ENCODE data around the gene DMD.

Gene DMD

GRCh38 chrX:33014949-33015348 is 196.4 kb downstream of the DMD start:
- DNase-seq = no peak

GRCh38 chrX:33014086-33014485 is 197.3 kb downstream of the DMD start:
- no peak for DNase-seq

DNA sequence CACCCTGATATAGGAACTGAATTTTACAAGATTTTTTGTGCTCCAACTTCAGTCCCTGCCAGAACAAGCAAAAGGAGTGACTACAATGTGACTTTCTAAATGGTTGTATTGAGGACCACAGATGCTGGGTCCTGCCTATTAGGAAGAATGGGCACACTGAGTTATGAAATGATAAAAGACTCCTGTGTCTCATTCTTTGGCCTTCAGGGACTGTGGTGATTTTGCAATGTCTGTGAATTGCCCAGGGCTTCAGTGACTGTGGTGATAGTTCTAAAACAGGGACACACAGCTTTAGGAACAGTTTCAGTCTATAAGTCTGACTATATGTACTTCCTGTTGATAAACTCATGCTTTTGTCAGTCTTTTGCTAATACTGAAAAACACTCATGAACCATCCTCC is 210.2 kb downstream of the DMD start:
- no peak for DNase-seq

- no peak for DNase-seq
Observed at GRCh38 chrX:32998776-32999175, 212.6 kb downstream of the DMD start.

GRCh38 chrX:32995427-32995826 is 215.9 kb downstream of the DMD start:
- DNase-seq = no peak

- DNase-seq = no peak
Observed at GRCh38 chrX:32987142-32987541, 224.2 kb downstream of the DMD start.

GRCh38 chrX:32985544-32985943 is 225.8 kb downstream of the DMD start:
- DNase-seq = no peak

- no peak for DNase-seq
Observed at GRCh38 chrX:32966821-32967355, 244.5 kb downstream of the DMD start.

DNA sequence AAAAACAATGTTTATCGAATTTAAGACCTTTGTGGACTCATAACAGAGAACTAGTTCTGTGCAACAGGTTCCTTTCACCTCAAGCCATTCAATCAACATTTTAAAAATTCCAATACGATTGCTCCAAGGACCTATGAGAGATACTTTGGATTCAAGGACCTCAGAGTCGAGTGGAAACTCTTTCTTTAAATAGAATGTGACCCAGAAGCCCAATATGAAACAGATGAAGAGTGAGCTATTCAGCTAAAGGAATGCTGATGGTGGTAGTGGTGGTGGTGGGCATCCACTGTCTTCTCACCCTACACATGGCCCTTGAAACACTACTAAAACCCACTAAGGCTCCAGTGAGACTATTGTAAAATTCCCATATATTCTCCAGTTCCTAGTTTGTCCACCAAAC is 257.2 kb downstream of the DMD start:
- DNase-seq = no peak

DNA sequence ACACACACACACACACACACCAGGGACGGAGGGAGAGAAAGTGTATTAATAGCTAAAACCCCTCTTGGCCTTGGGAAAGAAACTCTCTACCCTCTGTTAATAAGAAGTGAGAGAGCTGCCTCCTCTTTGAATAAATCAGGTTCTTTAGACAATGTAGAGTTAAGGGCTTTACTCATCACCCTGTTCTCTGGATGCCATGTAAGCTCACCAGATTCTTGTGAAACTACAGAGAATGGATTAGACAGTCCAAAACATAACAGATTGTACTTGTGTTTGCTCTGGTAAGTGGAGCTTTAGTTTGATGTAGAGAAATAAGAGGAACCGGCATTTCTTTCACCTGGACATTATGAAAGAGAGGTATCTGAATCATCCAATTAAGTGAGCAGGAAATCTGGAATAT is 263.2 kb downstream of the DMD start:
- no peak for DNase-seq

DNA sequence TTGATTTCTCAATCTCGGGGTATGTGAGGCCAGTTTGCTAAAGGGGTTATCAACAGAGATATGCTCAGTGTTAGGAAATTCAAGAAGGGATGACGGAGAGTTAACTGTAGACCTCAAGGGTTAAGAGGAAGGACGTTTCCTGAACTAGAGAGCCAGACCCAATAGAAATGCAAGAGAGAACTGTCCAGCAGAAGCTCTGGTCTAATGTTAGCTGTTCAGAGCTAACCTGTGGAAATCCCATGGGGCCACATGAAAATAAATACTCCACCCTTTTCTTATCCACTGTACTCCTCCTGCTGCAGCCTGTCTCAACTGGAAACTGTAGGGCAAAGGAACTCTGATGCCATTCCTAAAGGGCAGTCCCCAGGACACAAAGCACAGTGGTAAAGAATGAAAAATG is 274.3 kb downstream of the DMD start:
- DNase-seq = no peak

GRCh38 chrX:32933548-32933947 is 277.8 kb downstream of the DMD start:
- no peak for DNase-seq

DNA sequence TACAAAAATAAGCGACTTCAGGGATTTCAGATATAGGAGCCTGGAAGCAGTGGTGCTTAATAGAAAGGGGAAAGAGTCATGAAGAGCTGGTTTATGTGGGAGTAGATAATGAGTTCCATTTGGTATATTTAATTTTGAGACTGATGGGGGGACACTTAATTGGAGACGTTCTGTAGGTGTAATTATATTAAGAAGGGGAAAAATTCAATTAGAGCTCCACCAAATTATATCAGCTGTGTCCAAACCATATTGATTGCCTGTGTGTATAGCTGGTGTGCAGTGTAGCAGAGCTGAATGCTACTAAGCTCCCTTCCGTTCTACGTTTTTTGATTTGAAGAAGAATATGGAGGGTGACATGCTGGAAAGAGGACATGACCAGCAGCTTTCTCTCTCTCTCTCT is 282.3 kb downstream of the DMD start:
- no peak for DNase-seq

DNA sequence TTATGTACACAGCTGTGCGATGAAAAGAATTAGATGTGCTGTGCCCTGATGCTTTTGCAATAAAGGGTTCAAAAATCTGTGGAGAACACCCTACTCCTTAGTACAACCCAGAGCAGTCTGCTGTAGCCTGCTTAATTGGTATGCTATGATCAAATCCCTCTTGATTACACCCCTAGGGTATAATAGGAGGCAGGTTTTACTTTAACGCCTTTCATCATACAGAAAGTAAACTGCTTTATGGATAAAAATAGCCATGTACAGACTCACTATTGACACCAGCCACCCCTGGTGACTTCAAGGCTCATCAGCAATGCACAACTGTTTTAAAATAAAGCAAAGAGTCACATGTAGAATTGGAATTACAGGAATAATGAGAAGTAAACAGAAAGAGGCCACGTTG is 315.3 kb downstream of the DMD start:
- no peak for DNase-seq

GRCh38 chrX:32894679-32895078 is 316.7 kb downstream of the DMD start:
- DNase-seq = no peak

DNA sequence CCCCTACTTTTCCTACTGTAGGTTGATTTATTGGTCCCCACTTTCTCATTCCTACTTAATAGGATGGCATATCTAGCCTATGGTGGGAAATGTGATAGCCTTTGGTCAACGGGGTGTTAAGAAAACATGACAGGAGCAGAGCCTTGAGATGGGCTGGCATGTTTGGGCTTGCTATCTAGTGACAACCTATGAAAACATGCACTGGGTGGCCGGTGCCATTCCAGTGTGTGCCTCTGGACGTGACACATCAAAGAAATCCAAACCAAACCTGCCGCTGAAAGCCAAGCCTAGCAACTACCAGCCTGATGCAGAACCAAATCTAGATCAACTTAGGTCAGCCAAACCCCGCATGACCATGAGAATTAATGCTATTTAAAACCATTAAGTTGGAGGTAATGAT is 317.6 kb downstream of the DMD start:
- DNase-seq = no peak

DNA sequence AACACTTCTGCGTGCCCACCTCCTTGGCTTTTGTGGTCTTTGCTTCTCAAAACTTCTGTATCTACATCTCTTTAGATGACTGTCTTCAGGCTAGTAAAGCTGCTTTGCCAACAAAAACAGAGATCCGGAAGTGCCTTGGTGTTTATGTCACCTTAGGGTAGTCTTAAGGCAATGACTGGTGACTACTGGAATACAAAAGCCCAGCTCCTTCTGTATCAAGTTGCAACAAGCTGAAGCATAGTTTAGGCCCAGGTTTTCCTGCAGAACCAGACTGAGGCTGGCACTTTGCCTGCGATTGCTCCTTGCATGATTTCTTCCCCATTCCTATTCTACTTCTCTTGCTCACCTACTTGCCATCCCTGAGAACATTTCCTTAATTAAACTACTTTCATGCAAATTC is 333.8 kb downstream of the DMD start:
- no peak for DNase-seq

DNA sequence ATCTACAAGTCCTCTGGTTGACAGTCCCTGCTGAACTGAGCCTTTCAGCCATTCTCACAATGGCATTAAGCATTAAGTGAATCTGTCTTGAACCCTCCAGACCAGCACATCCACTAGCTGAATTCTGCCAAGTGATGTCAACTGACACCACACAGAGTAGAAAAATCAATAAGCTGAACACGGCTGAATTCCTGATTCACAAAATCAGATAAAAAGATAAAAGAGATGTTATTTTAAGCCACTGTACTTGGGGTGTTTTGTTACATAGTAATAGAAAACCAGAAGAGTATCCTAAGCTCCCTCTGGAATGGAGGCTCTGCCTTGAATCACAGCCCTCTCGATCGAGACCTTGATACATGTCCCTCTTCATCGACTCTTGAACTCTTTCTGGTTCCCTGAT is 336.5 kb downstream of the DMD start:
- no peak for DNase-seq

DNA sequence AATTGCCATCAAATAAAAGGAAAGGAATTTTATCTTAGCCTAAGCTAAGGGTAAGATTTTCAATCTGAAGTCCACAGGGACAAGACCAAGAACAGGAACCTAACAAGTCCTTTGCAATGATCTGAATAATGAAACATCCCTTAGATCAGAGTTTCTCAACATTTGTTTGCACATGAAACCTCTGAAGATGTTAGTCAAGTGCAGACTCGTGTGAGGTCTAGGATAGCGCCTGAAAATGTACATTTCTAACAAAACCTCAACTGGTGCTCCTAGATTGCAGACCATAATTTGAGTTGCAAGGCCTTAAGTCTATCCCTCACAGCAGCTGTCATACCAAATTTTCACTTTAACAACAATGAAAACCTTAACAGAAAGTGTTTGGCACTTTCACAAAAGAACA is 337.6 kb downstream of the DMD start:
- DNase-seq = no peak

- no peak for DNase-seq
Observed at GRCh38 chrX:32871636-32872035, 339.7 kb downstream of the DMD start.

DNA sequence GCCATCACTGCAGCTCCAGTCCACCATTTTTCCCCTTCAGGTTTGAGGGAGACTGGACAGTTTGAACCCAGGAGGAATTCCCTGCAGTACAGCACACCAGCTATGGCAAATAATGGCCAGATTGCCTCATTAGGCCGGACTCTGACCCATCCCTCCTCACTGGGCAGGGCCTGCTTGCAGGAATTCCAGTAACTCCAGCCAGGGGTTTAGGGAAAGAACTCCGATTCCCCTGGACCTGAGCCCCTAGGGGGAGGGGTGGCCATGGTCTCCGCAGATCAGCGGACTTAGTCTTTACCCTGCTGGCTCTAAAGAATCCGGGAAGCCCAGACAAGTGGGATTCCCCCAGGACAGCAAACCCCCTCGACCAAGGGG is 342.8 kb downstream of the DMD start:
- DNase-seq = no peak

GRCh38 chrX:32867781-32868523 is 343.4 kb downstream of the DMD start:
- no peak for DNase-seq

DNA sequence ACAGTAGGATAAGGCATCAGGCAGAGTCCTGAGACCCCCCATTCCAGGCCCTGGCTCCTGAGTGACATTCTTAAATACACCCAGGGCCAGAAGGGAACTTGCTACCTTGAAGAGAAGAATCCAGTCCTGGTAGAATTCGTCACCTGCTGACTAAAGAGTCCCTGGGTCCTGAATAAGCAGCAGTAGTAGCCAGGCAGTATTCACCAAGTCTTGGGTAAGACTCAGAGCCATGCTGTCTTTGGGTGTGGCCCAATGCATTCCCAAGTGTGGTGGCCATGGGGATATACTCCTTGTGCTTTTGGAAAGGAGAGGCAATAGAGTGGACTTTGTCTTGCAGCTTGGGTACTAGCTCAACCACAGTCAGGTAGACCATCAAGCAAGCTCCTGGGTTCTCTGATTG is 359.1 kb downstream of the DMD start:
- DNase-seq = no peak

GRCh38 chrX:32851556-32851955 is 359.8 kb downstream of the DMD start:
- DNase-seq = no peak

GRCh38 chrX:32847921-32848320 is 363.4 kb downstream of the DMD start:
- DNase-seq = no peak

Measured in NCI-H2171 treated with DMSO at 0.1 percent for 48 hours (cell line).